Glutamatergic neuron (in vitro differentiated cells): Measurements from ENCODE around the gene GRIP2. TPM values are rescaled to one million over a fixed set of nuclear protein-coding genes. Genes with fewer than 3 reads are reported as not detected.

Experiments used
- DNase-seq: peaks from one replicate; pipeline ENCODE4 v3.0.0; 2022
- H3K27ac Mint-ChIP-seq: one replicate; pipeline ENCODE4 v1.8.0; 2020; ENCODE audit warnings: mild to moderate bottlenecking, mixed read lengths, inconsistent platforms; ENCODE audit not compliant: unreplicated experiment
- H3K27me3 Mint-ChIP-seq: one replicate; pipeline ENCODE4 v1.8.0; 2020; ENCODE audit warnings: mild to moderate bottlenecking, moderate library complexity, mixed read lengths, inconsistent platforms; ENCODE audit not compliant: unreplicated experiment
- H3K36me3 Mint-ChIP-seq: one replicate; pipeline ENCODE4 v1.8.0; 2020; ENCODE audit warnings: mild to moderate bottlenecking, mixed read lengths, inconsistent platforms; ENCODE audit not compliant: unreplicated experiment
- H3K4me1 Mint-ChIP-seq: one replicate; pipeline ENCODE4 v1.8.0; 2020; ENCODE audit warnings: mild to moderate bottlenecking, low read depth, mixed read lengths, inconsistent platforms; ENCODE audit not compliant: unreplicated experiment
- H3K4me3 Mint-ChIP-seq: one replicate; pipeline ENCODE4 v1.8.0; 2020; ENCODE audit warnings: mild to moderate bottlenecking, mixed read lengths, inconsistent platforms; ENCODE audit not compliant: unreplicated experiment
- H3K9me3 Mint-ChIP-seq: one replicate; pipeline ENCODE4 v1.8.0; 2020; ENCODE audit warnings: mild to moderate bottlenecking, moderate library complexity, mixed read lengths, inconsistent platforms; ENCODE audit not compliant: unreplicated experiment
- CTCF ChIP-seq: fragments of 200-600 bp; sonication (generic); IDR thresholded peaks from one replicate; pipeline ENCODE4 v1.5.0; 2021; ENCODE audit not compliant: partially characterized antibody, unreplicated experiment
- total RNA-seq: library from RNA; stranded (reverse); fragmentation: NEBNext Ultra II Directional; extraction: Animal tissue kit (Norgen Biotek cat#: 25700); gene quantifications from one replicate; pipeline ENCODE4 v1.2.1, GENCODE V29; 2021; ENCODE audit not compliant: unreplicated experiment

The GRIP2 gene
- total RNA-seq, 1 donor from 2014 or later = 0.34 TPM

GRCh38 chr3:14542656-14543055 is 2.5 kb upstream of the GRIP2 start:
- no peak overlapping the region for H3K27ac Mint-ChIP-seq
- peaks cover 4% of the 10 kb centered on the region for H3K4me1 Mint-ChIP-seq
- H3K9me3 Mint-ChIP-seq = peaks cover 5% of the 10 kb centered on the region
- TF ChIP-seq CTCF = no peak
- no peaks in the 10 kb centered on the region for H3K36me3 Mint-ChIP-seq
- DNase-seq = no peak
- H3K27me3 Mint-ChIP-seq = peaks cover 2% of the 10 kb centered on the region
- H3K4me3 Mint-ChIP-seq = no peak overlapping the region

GRCh38 chr3:14541646-14542045 is 1.5 kb upstream of the GRIP2 start:
- H3K4me1 Mint-ChIP-seq = peaks cover 4% of the 10 kb centered on the region
- TF ChIP-seq CTCF = no peak
- no peaks in the 10 kb centered on the region for H3K36me3 Mint-ChIP-seq

GRCh38 chr3:14540821-14541385 is 761 bp upstream of the GRIP2 start:
- no peak for TF ChIP-seq CTCF
- no peak overlapping the region for H3K4me3 Mint-ChIP-seq
- H3K27me3 Mint-ChIP-seq = peaks cover 6% of the 10 kb centered on the region
- no peak overlapping the region for H3K27ac Mint-ChIP-seq
- peak; percentile 10 for DNase-seq
- H3K4me1 Mint-ChIP-seq = peaks cover 4% of the 10 kb centered on the region
- H3K36me3 Mint-ChIP-seq = no peaks in the 10 kb centered on the region
- peaks cover 5% of the 10 kb centered on the region for H3K9me3 Mint-ChIP-seq

More at GRCh38 chr3:14541646-14542045, 1.5 kb upstream of the GRIP2 start:
- Mint-ChIP-seq H3K27ac (no peak overlapping the region), H3K27me3 (peaks cover 6% of the 10 kb centered on the region), H3K9me3 (peaks cover 5% of the 10 kb centered on the region), H3K4me3 (no peak overlapping the region)
- peak; percentile 6 for DNase-seq

DNA sequence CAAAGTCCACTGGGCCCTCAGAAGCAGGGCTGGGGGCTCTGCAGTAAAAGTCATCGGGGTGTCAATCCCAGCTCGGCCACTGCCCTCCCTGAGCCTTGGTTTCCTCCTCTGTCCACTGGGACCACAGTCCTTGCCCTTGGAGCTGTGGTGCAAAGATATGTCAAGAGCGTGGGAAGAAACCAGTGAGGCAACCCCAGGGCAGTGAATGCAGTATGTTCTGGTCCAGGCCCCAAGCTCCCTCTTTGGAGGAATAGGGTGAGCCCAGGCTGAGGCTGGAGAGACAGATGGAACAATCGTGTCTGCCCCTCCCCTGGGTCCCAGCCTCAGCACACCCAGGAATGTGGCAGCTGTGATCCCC is 779 bp downstream of the GRIP2 start:
- Mint-ChIP-seq H3K4me1 (peaks cover 4% of the 10 kb centered on the region), H3K4me3 (no peak overlapping the region), H3K27ac (no peak overlapping the region), H3K27me3 (peaks cover 6% of the 10 kb centered on the region), H3K36me3 (no peaks in the 10 kb centered on the region), H3K9me3 (peaks cover 5% of the 10 kb centered on the region)
- TF ChIP-seq CTCF = no peak
- no peak for DNase-seq

- Mint-ChIP-seq H3K27ac (no peak overlapping the region), H3K27me3 (peaks cover 6% of the 10 kb centered on the region), H3K4me1 (peaks cover 4% of the 10 kb centered on the region), H3K4me3 (no peak overlapping the region), H3K9me3 (peaks cover 5% of the 10 kb centered on the region), H3K36me3 (no peaks in the 10 kb centered on the region)
- no peak for DNase-seq
- TF ChIP-seq CTCF = no peak
These were observed 1.6 kb downstream of the GRIP2 start for GRCh38 chr3:14538451-14539088.
